PFSK-1 (cell line): ENCODE data around the gene APOO.

Experiments used
- FOXP2 ChIP-seq: optimal IDR thresholded peaks from 2 replicates; pipeline ENCODE3; 2011; ENCODE audit warnings: borderline replicate concordance, control low read depth, inconsistent platforms; ENCODE audit not compliant: insufficient read depth; ENCODE audit errors: extremely low read length, extremely low read depth
- POLR2AphosphoS5 ChIP-seq: IDR thresholded peaks from 2 replicates; pipeline ENCODE4 v1.6.1; 2012; ENCODE audit warnings: low read depth, mild to moderate bottlenecking, control low read depth, low read length, moderate library complexity
- REST ChIP-seq, 2 experiments: IDR thresholded peaks; 2 replicates each; pipeline versions ENCODE4 v1.6.1 to v1.8.0; 2011 to 2012; ENCODE audit warnings: low read depth in 2 of 2, low read length in 2 of 2, control low read depth in 1 of 2, inconsistent platforms in 1 of 2, mild to moderate bottlenecking in 1 of 2, moderate library complexity in 1 of 2; ENCODE audit not compliant: insufficient read depth in 1 of 2
- SIN3A ChIP-seq: IDR thresholded peaks from 2 replicates; pipeline ENCODE4 v1.6.1; 2012; ENCODE audit warnings: mild to moderate bottlenecking, low read length, moderate library complexity, borderline replicate concordance; ENCODE audit not compliant: insufficient read depth
- TAF1 ChIP-seq: IDR thresholded peaks from 2 replicates; pipeline ENCODE4 v1.6.1; 2012; ENCODE audit warnings: low read length, control low read depth, borderline replicate concordance; ENCODE audit not compliant: insufficient read depth

Gene APOO

GRCh38 chrX:23883737-23884354 is 23.9 kb downstream of the APOO start:
- TF ChIP-seq FOXP2 (no peak), SIN3A (no peak), POLR2AphosphoS5 (no peak), REST (IDR thresholded peaks at IDR 0.05; ENCODE audit: insufficient read depth in 1 of 2, low read depth in 2 of 2, low read length in 2 of 2) (no peak), TAF1 (no peak)

- TF ChIP-seq TAF1 (no peak), SIN3A (no peak), FOXP2 (no peak), REST (IDR thresholded peaks at IDR 0.05; ENCODE audit: insufficient read depth in 1 of 2, low read depth in 2 of 2, low read length in 2 of 2) (no peak), POLR2AphosphoS5 (no peak)
Measured at GRCh38 chrX:23879380-23880090, 28.2 kb downstream of the APOO start.

GRCh38 chrX:23871905-23872546 is 35.7 kb downstream of the APOO start:
- TF ChIP-seq REST (IDR thresholded peaks at IDR 0.05; ENCODE audit: insufficient read depth in 1 of 2, low read depth in 2 of 2, low read length in 2 of 2), result no peak
- TF ChIP-seq FOXP2, result no peak
- no peak for TF ChIP-seq SIN3A
- no peak for TF ChIP-seq TAF1
- no peak for TF ChIP-seq POLR2AphosphoS5

GRCh38 chrX:23870041-23870440 is 37.7 kb downstream of the APOO start:
- TF ChIP-seq SIN3A, result no peak
- no peak for TF ChIP-seq TAF1
- TF ChIP-seq REST (IDR thresholded peaks at IDR 0.05; ENCODE audit: insufficient read depth in 1 of 2, low read depth in 2 of 2, low read length in 2 of 2), result no peak
- no peak for TF ChIP-seq FOXP2
- no peak for TF ChIP-seq POLR2AphosphoS5
